ENCODE data around the gene BBS4. TPM values are rescaled to one million over a fixed set of nuclear protein-coding genes. Genes with fewer than 3 reads are reported as not detected.
A peak's percentile ranks its signal among the peaks of the same experiment; 100 is the strongest.

The BBS4 gene
- total and polyA plus RNA-seq, 12 donors = 6.8 to 18.0 (median 12.5) TPM

GRCh38 chr15:72760590-72761260, 74.7 kb downstream of the BBS4 start:
- Histone ChIP-seq H3K9me3 (no peaks in the 10 kb centered on the region), H3K4me3 (no peak overlapping the region), H3K4me1 (peaks cover 0 to 28% (median 0%) of the 10 kb centered on the region in 9 donors), H3K36me3 (peaks cover 0 to 100% (median 28%) of the 10 kb centered on the region in 9 donors), H3K27ac (no peak overlapping the region), H3K27me3 (no peaks in the 10 kb centered on the region)
- ATAC-seq (no peak), DNase-seq (no peak)
- intact Hi-C loops (cut with DNase I) = no loop called here
- TF ChIP-seq, protein P1, sequence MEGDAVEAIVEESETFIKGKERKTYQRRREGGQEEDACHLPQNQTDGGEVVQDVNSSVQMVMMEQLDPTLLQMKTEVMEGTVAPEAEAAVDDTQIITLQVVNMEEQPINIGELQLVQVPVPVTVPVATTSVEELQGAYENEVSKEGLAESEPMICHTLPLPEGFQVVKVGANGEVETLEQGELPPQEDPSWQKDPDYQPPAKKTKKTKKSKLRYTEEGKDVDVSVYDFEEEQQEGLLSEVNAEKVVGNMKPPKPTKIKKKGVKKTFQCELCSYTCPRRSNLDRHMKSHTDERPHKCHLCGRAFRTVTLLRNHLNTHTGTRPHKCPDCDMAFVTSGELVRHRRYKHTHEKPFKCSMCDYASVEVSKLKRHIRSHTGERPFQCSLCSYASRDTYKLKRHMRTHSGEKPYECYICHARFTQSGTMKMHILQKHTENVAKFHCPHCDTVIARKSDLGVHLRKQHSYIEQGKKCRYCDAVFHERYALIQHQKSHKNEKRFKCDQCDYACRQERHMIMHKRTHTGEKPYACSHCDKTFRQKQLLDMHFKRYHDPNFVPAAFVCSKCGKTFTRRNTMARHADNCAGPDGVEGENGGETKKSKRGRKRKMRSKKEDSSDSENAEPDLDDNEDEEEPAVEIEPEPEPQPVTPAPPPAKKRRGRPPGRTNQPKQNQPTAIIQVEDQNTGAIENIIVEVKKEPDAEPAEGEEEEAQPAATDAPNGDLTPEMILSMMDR (IDR thresholded peaks at IDR 0.05) = no peak
- 94 to 97% methylated on average over 5 of the region's 5 CpGs for WGBS, 2 donors

- 87 to 94% methylated on average over 3 of the region's 3 CpGs for WGBS, 2 donors
Measured at GRCh38 chr15:72764656-72765055, 78.6 kb downstream of the BBS4 start.

GRCh38 chr15:72766025-72766424, 80.0 kb downstream of the BBS4 start:
- 99 to 100% methylated on average over 2 of the region's 2 CpGs for WGBS, 2 donors
- peaks cover 0 to 100% (median 24%) of the 10 kb centered on the region in 9 donors for H3K36me3 ChIP-seq
- ATAC-seq = no peak
- H3K27me3 ChIP-seq = no peaks in the 10 kb centered on the region
- H3K9me3 ChIP-seq = peaks cover 0 to 25% (median 6%) of the 10 kb centered on the region in 11 donors
- H3K4me1 ChIP-seq = peaks cover 0 to 4% (median 0%) of the 10 kb centered on the region in 9 donors
- TF ChIP-seq, protein P1 (IDR thresholded peaks at IDR 0.05) = no peak
- H3K4me3 ChIP-seq = no peak overlapping the region
- H3K27ac ChIP-seq = no peak overlapping the region
- no peak for DNase-seq
- intact Hi-C loops (cut with DNase I) = no loop called here

More at GRCh38 chr15:72764656-72765055, 78.6 kb downstream of the BBS4 start:
- H3K27ac ChIP-seq = no peak overlapping the region
- no peaks in the 10 kb centered on the region for H3K27me3 ChIP-seq
- DNase-seq (no peak), ATAC-seq (peak in 1 of 8 donors; percentile 28)
- peaks cover 0 to 4% (median 0%) of the 10 kb centered on the region in 9 donors for H3K4me1 ChIP-seq
- H3K4me3 ChIP-seq = no peak overlapping the region
- TF ChIP-seq, protein P1 (IDR thresholded peaks at IDR 0.05) = no peak
- peaks cover 0 to 100% (median 28%) of the 10 kb centered on the region in 9 donors for H3K36me3 ChIP-seq
- H3K9me3 ChIP-seq = peaks cover 0 to 25% (median 6%) of the 10 kb centered on the region in 11 donors
- intact Hi-C loops (cut with DNase I) = no loop called here

GRCh38 chr15:72766780-72767179, 80.8 kb downstream of the BBS4 start:
- Histone ChIP-seq H3K4me3 (no peak overlapping the region), H3K27me3 (no peaks in the 10 kb centered on the region), H3K27ac (no peak overlapping the region), H3K4me1 (peaks cover 0 to 4% (median 0%) of the 10 kb centered on the region in 9 donors), H3K9me3 (peaks cover 0 to 25% (median 6%) of the 10 kb centered on the region in 11 donors), H3K36me3 (peaks cover 0 to 100% (median 25%) of the 10 kb centered on the region in 9 donors)
- DNase-seq (no peak), ATAC-seq (no peak)
- intact Hi-C loops (cut with DNase I) = no loop called here
- WGBS, 2 donors = 96 to 100% methylated on average over 2 of the region's 2 CpGs
- TF ChIP-seq, protein P1 (IDR thresholded peaks at IDR 0.05) = no peak

Data from heart right ventricle (tissue), 16 donors.